Measurements from ENCODE around the gene ACTN4. TPM values are rescaled to one million over a fixed set of nuclear protein-coding genes. Genes with fewer than 3 reads are reported as not detected.

ACTN4 gene
- total and polyA plus RNA-seq, 10 of the 15 experiments (the other 5 are each of a cell fraction or from before 2014, with no cell fraction given) = 2.4 to 293 (median 72.5) TPM

GRCh38 chr19:38701455-38702063, 54.1 kb downstream of the ACTN4 start (continued):
- no peak for TF ChIP-seq TCF7 (IDR thresholded peaks at IDR 0.05; ENCODE audit: borderline replicate concordance)
- no peak for TF ChIP-seq ZZZ3 (IDR thresholded peaks at IDR 0.05; ENCODE audit: control insufficient read depth, insufficient read length, low read depth)
- TF ChIP-seq BCLAF1 (IDR thresholded peaks at IDR 0.05) = no peak
- TF ChIP-seq NR2F1 (conservative IDR thresholded peaks at IDR 0.05) = no peak

GRCh38 chr19:38702278-38702677, 54.8 kb downstream of the ACTN4 start:
- ATAC-seq = no peak

More at GRCh38 chr19:38702278-38702677, 54.8 kb downstream of the ACTN4 start:
- H4K20me1 ChIP-seq (ENCODE audit: control insufficient read depth, insufficient read depth) = 0 out of 2 replicates have a peak, but pooled peaks cover 3% of the 10 kb centered on the region
- peaks cover 9% of the 10 kb centered on the region for H3K79me2 ChIP-seq (ENCODE audit: control insufficient read depth, insufficient read depth, low read length)
- RAD21 ChIA-PET (ENCODE audit: unreplicated experiment) = no interaction called here
- intact Hi-C loops (cut with micrococcal nuclease; ENCODE audit: unreplicated experiment) = no loop called here
- H3K4me3 ChIP-seq = no peak overlapping the region
- H3K27me3 ChIP-seq (replicated peaks in 1 of 2; ENCODE audit: control insufficient read depth in 2 of 2, insufficient read depth in 2 of 2, low read length in 1 of 2) = no peaks in the 10 kb centered on the region
- H2AFZ ChIP-seq (ENCODE audit: control insufficient read depth, low read depth, low read length) = no peak overlapping the region
- SMC1A ChIA-PET (ENCODE audit: uncharacterized antibody, unreplicated experiment) = no interaction called here
- H3K27ac ChIP-seq (ENCODE audit: control insufficient read depth, insufficient read depth) = no peak overlapping the region
- POLR2A ChIA-PET = interaction anchor here (0.5 kb wide), 1 partner anchor 161 kb away, joined by 3 read pairs; no protein-coding TSS in a partner anchor
- TF ChIP-seq ZNF622 (IDR thresholded peaks at IDR 0.05) = no peak
- TF ChIP-seq HDAC6 (IDR thresholded peaks at IDR 0.05; ENCODE audit: unreplicated experiment) = no peak
- TF ChIP-seq PBX3 (IDR thresholded peaks at IDR 0.05; ENCODE audit: insufficient replicate concordance, low read depth, low read length) = no peak
- no peak for TF ChIP-seq GABPA (IDR thresholded peaks at IDR 0.05; ENCODE audit: low read depth)
- TF ChIP-seq IRF3 (IDR thresholded peaks at IDR 0.05) = no peak
- no peak for TF ChIP-seq ZNF274 (IDR thresholded peaks at IDR 0.05; ENCODE audit: insufficient read depth, insufficient read length)
- TF ChIP-seq MEF2A (IDR thresholded peaks at IDR 0.05; ENCODE audit: insufficient read depth, low read depth, low read length) = no peak
- no peak for TF ChIP-seq MXI1 (IDR thresholded peaks at IDR 0.05; ENCODE audit: low read depth, low read length)
- no peak for TF ChIP-seq POLR2AphosphoS5 (IDR thresholded peaks at IDR 0.05; ENCODE audit: low read length)
- no peak for TF ChIP-seq CBFB (IDR thresholded peaks at IDR 0.05; ENCODE audit: low read depth)
- no peak for TF ChIP-seq POU2F2 (IDR thresholded peaks at IDR 0.05; ENCODE audit: borderline replicate concordance, low read depth, low read length)
- no peak for TF ChIP-seq ZZZ3 (IDR thresholded peaks at IDR 0.05; ENCODE audit: control insufficient read depth, insufficient read length, low read depth)
- TF ChIP-seq KDM1A (IDR thresholded peaks at IDR 0.05; ENCODE audit: borderline replicate concordance) = no peak
- no TSS peak for BruUV-seq (replicated peaks)
- DNase-seq (ENCODE audit: low read depth, low spot score) = no peak
- no peak for FAIRE-seq
- H3K4me1 ChIP-seq (ENCODE audit: control insufficient read depth, insufficient read depth, low read length) = peaks cover 16% of the 10 kb centered on the region
- CTCF ChIA-PET = interaction anchor here (0.9 to 1.2 kb wide), 2 partner anchors 228 to 299 kb away, joined by 3 read pairs; partner anchors contain the start of genes FAM98C, MRPS12 and SARS2
- 99% methylated on average over 14 of the region's 14 CpGs for WGBS (ENCODE audit: insufficient coverage, insufficient replicate concordance, low lambda C conversion rate, missing lambda C conversion rate)
- H3K9ac ChIP-seq (ENCODE audit: control insufficient read depth, insufficient read depth, low read length) = no peak overlapping the region
- no peak overlapping the region for H3K4me2 ChIP-seq (ENCODE audit: control insufficient read depth, insufficient read depth)
- in situ Hi-C loops (cut with MboI) = no loop called here
- no peaks in the 10 kb centered on the region for H3K9me3 ChIP-seq (replicated peaks; ENCODE audit: control insufficient read depth, insufficient read depth, low read length)
- peaks cover 28 to 51% of the 10 kb centered on the region in 2 experiments; a peak in 3 of 4 replicates for H3K36me3 ChIP-seq (ENCODE audit: control insufficient read depth in 2 of 2, insufficient read depth in 2 of 2, low read length in 1 of 2)

All from GM12878 (cell line).